HEK293T (cell line): ENCODE results near the gene DCP1B.

ENCODE experiments used
- ARNT ChIP-seq: fragments of 450-650 bp; IDR thresholded peaks from 2 replicates; pipeline ENCODE4 v1.6.1; 2017; ENCODE audit warnings: mild to moderate bottlenecking
- BHLHE40 ChIP-seq: fragments of 450-650 bp; IDR thresholded peaks from 2 replicates; pipeline ENCODE4 v1.6.1; 2016; ENCODE audit warnings: mild to moderate bottlenecking, moderate library complexity, borderline replicate concordance
- FOXA1 ChIP-seq: fragments of 450-650 bp; IDR thresholded peaks from 2 replicates; pipeline ENCODE4 v1.6.1; 2016; ENCODE audit warnings: mild to moderate bottlenecking
- FOXM1 ChIP-seq: fragments of 450-650 bp; IDR thresholded peaks from 2 replicates; pipeline ENCODE4 v1.6.1; 2017; ENCODE audit warnings: mild to moderate bottlenecking, borderline replicate concordance
- L3MBTL2 ChIP-seq: fragments of 450-650 bp; conservative IDR thresholded peaks from 2 replicates; pipeline ENCODE4 v1.6.1; 2016; ENCODE audit warnings: mild to moderate bottlenecking
- LEF1 ChIP-seq: fragments of 450-650 bp; IDR thresholded peaks from 2 replicates; pipeline ENCODE4 v1.6.1; 2017; ENCODE audit warnings: mild to moderate bottlenecking, borderline replicate concordance
- NFRKB ChIP-seq: fragments of 450-650 bp; IDR thresholded peaks from 2 replicates; pipeline ENCODE4 v1.6.1; 2016; ENCODE audit warnings: mild to moderate bottlenecking, moderate library complexity
- SP1 ChIP-seq: fragments of 450-650 bp; IDR thresholded peaks from 2 replicates; pipeline ENCODE4 v1.6.1; 2017
- TARDBP ChIP-seq: fragments of 450-650 bp; IDR thresholded peaks from 2 replicates; pipeline ENCODE4 v1.6.1; 2016
- ZNF384 ChIP-seq: fragments of 450-650 bp; IDR thresholded peaks from 2 replicates; pipeline ENCODE4 v1.6.1; 2016

DNA sequence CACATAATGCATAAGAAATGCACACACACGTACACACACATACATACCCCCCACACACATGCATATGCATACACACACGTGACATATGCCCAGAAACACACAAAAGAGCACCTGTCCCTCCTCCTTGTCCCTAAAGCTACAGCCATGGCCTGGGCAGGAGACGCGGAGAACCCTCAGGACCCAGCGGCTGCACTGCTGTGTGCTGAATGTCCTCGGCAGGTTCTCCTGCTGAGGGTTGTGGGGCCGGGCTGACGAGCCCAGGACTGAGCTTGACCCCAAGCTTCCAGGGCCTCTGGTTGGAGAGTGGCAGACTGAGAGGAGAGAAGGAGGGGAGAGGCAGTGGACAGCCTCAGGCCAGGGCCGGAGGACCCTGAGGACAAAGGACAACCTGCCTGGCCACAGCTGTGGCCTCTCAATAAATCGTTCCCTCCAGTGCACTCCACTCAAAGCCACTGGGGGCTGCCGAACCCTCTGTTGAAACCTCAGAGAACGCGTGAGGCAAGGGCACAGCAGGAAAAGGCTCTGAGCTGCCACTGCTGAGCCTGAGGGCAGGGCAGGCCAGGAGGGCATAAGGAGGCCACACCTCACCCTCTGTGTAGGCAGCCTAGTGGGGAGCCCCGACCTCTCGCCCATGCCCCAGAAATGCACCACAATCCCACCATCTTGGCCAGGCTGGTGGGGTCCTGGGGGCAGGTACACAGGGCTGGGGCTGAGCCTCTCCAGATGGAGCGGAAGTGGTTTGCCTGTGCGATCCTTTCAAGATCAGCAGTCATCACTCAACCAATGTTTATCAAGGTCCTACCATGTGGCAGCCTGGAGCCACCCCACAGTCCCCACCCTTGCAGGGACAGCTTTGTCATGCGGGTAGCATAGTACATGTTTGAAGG is 88.9 kb downstream of the DCP1B start:
- TF ChIP-seq ARNT (no peak), NFRKB (no peak), BHLHE40 (no peak), SP1 (no peak), ZNF384 (no peak), L3MBTL2 (no peak), FOXM1 (no peak), FOXA1 (no peak), TARDBP (no peak), LEF1 (no peak)
